Lower leg skin (tissue), 3 donors: Measurements from ENCODE around the gene JUP.

Experiments used
- POLR2A ChIP-seq, 2 donors: fragments of 450-650 bp; IDR thresholded peaks; one replicate each; pipeline ENCODE4 v1.6.1; 2016 to 2017; ENCODE audit warnings: antibody characterized with exemption in 2 of 2, mild to moderate bottlenecking in 1 of 2, moderate library complexity in 1 of 2
- TF ChIP-seq, protein P1 (sequence below), 3 donors: fragments of 450-650 bp; IDR thresholded peaks; one replicate each; pipeline ENCODE4 v1.5.1; 2016; ENCODE audit warnings: antibody characterized with exemption in 3 of 3, mild to moderate bottlenecking in 3 of 3, moderate library complexity in 2 of 3

DNA sequence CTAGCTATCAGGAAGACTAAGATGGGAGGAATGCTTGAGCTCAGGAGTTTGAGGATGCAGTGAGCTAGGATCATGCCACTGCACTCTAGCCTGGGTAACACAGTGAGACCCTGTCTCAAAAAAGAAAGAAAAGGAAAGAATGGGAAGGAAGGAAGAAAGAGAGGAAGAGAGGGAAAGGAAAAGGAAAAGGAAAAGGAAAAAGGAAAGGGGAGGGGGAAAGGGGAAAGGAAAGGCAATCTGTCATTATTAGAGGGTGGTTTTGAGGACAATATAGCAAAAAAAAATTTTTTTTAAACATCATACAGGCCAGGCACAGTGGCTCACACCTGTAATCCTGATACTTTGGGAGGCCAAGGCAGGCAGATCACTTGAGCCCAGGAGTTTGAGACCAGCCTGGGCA lies 20.4 kb downstream of the JUP start:
- TF ChIP-seq POLR2A (IDR thresholded peaks at IDR 0.05): no peak
- TF ChIP-seq, protein P1, sequence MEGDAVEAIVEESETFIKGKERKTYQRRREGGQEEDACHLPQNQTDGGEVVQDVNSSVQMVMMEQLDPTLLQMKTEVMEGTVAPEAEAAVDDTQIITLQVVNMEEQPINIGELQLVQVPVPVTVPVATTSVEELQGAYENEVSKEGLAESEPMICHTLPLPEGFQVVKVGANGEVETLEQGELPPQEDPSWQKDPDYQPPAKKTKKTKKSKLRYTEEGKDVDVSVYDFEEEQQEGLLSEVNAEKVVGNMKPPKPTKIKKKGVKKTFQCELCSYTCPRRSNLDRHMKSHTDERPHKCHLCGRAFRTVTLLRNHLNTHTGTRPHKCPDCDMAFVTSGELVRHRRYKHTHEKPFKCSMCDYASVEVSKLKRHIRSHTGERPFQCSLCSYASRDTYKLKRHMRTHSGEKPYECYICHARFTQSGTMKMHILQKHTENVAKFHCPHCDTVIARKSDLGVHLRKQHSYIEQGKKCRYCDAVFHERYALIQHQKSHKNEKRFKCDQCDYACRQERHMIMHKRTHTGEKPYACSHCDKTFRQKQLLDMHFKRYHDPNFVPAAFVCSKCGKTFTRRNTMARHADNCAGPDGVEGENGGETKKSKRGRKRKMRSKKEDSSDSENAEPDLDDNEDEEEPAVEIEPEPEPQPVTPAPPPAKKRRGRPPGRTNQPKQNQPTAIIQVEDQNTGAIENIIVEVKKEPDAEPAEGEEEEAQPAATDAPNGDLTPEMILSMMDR (IDR thresholded peaks at IDR 0.05): no peak
